MM.1S (cell line): ENCODE data around the gene RHOBTB1.

ENCODE experiments used
- DNase-seq: peaks from one replicate; pipeline ENCODE4 v3.0.0-alpha.2; 2015
- H2AFZ ChIP-seq: fragments of 300-600 bp; sonication (generic); 2 replicates; pipeline ENCODE4 v1.6.0; 2016; ENCODE audit warnings: antibody characterized with exemption, low read length
- H3F3A ChIP-seq: fragments of 300-600 bp; sonication (generic); 2 replicates; pipeline ENCODE4 v1.6.1; 2016; ENCODE audit warnings: mild to moderate bottlenecking, antibody characterized with exemption, low read length, moderate library complexity, mixed read lengths; ENCODE audit not compliant: insufficient read depth
- H3K27ac ChIP-seq: fragments of 300-600 bp; sonication (generic); 2 replicates; pipeline ENCODE4 v1.5.1; 2016; ENCODE audit warnings: mild to moderate bottlenecking, low read length
- H3K27me3 ChIP-seq: fragments of 300-600 bp; sonication (generic); replicated peaks from 2 replicates; pipeline ENCODE4 v1.6.0; 2016; ENCODE audit warnings: low read length; ENCODE audit not compliant: insufficient read depth
- H3K36me3 ChIP-seq: fragments of 300-600 bp; sonication (generic); replicated peaks from 2 replicates; pipeline ENCODE4 v1.6.1; 2016; ENCODE audit warnings: mild to moderate bottlenecking, low read length, mixed read lengths; ENCODE audit not compliant: insufficient read depth
- H3K4me1 ChIP-seq: fragments of 300-600 bp; sonication (generic); 2 replicates; pipeline ENCODE4 v1.6.1; 2016; ENCODE audit warnings: low read length, mixed read lengths
- H3K4me2 ChIP-seq: fragments of 300-600 bp; sonication (generic); 2 replicates; pipeline ENCODE4 v1.6.0; 2016; ENCODE audit warnings: low read depth, low read length
- H3K4me3 ChIP-seq: fragments of 300-600 bp; sonication (generic); 2 replicates; pipeline ENCODE4 v1.5.1; 2016; ENCODE audit warnings: low read length, mixed read lengths
- H3K79me2 ChIP-seq: fragments of 300-600 bp; sonication (generic); 2 replicates; pipeline ENCODE4 v1.6.1; 2016; ENCODE audit warnings: mixed run types, low read length, mixed read lengths
- H3K9ac ChIP-seq: fragments of 300-600 bp; sonication (generic); 2 replicates; pipeline ENCODE4 v1.6.1; 2016; ENCODE audit warnings: low read length, mixed read lengths
- H3K9me2 ChIP-seq: fragments of 300-600 bp; sonication (generic); replicated peaks from 2 replicates; pipeline ENCODE4 v1.6.1; 2016; ENCODE audit warnings: mild to moderate bottlenecking, low read length, mixed read lengths; ENCODE audit not compliant: insufficient read depth
- H3K9me3 ChIP-seq: fragments of 300-600 bp; sonication (generic); replicated peaks from 2 replicates; pipeline ENCODE4 v1.6.1; 2016; ENCODE audit warnings: mild to moderate bottlenecking, low read length, mixed read lengths; ENCODE audit not compliant: insufficient read depth
- H4K20me1 ChIP-seq: fragments of 300-600 bp; sonication (generic); 2 replicates; pipeline ENCODE4 v1.6.1; 2016; ENCODE audit warnings: mild to moderate bottlenecking, low read length, moderate library complexity, mixed read lengths; ENCODE audit not compliant: insufficient read depth
- CTCF ChIP-seq: fragments of 300-600 bp; sonication (generic); IDR thresholded peaks from 2 replicates; pipeline ENCODE4 v1.5.1; 2016; ENCODE audit warnings: antibody characterized with exemption, low read length, mixed read lengths
- EZH2 ChIP-seq: fragments of 300-600 bp; sonication (generic); optimal IDR thresholded peaks from 2 replicates; pipeline ENCODE3; 2017; ENCODE audit warnings: low read depth, mild to moderate bottlenecking, antibody characterized with exemption, low read length, mixed read lengths
- EZH2phosphoT487 ChIP-seq: fragments of 300-600 bp; sonication (generic); IDR thresholded peaks from 2 replicates; pipeline ENCODE4 v1.6.1; 2018; ENCODE audit warnings: antibody characterized with exemption, low read length

RHOBTB1 gene

GRCh38 chr10:60968504-60968903, 24.5 kb upstream of the RHOBTB1 start:
- no peaks in the 10 kb centered on the region for H3K79me2 ChIP-seq
- no peaks in the 10 kb centered on the region for H4K20me1 ChIP-seq
- no peaks in the 10 kb centered on the region for H3K36me3 ChIP-seq
- no peaks in the 10 kb centered on the region for H3F3A ChIP-seq
- H3K4me2 ChIP-seq: no peak overlapping the region
- H3K9ac ChIP-seq: no peak overlapping the region
- H3K9me2 ChIP-seq: no peaks in the 10 kb centered on the region
- no peak for DNase-seq
- H3K9me3 ChIP-seq: no peaks in the 10 kb centered on the region
- no peak for TF ChIP-seq CTCF
- TF ChIP-seq EZH2phosphoT487: no peak
- TF ChIP-seq EZH2: no peak
- no peak overlapping the region for H2AFZ ChIP-seq
- H3K4me3 ChIP-seq: no peak overlapping the region
- H3K4me1 ChIP-seq: 0 out of 2 replicates have a peak, but pooled peaks cover 10% of the 10 kb centered on the region
- no peaks in the 10 kb centered on the region for H3K27me3 ChIP-seq
- no peak overlapping the region for H3K27ac ChIP-seq

GRCh38 chr10:60967854-60968484, 24.0 kb upstream of the RHOBTB1 start:
- no peak for DNase-seq
- Histone ChIP-seq H3K9me2 (no peaks in the 10 kb centered on the region), H2AFZ (no peak overlapping the region), H3K9ac (no peak overlapping the region), H4K20me1 (no peaks in the 10 kb centered on the region), H3K4me3 (no peak overlapping the region), H3F3A (no peaks in the 10 kb centered on the region), H3K9me3 (no peaks in the 10 kb centered on the region), H3K36me3 (no peaks in the 10 kb centered on the region), H3K4me2 (no peak overlapping the region), H3K4me1 (0 out of 2 replicates have a peak, but pooled peaks cover 14% of the 10 kb centered on the region), H3K79me2 (no peaks in the 10 kb centered on the region), H3K27ac (no peak overlapping the region), H3K27me3 (no peaks in the 10 kb centered on the region)
- no peak for TF ChIP-seq EZH2phosphoT487
- no peak for TF ChIP-seq EZH2
- TF ChIP-seq CTCF: no peak

- Histone ChIP-seq H3K9ac (no peak overlapping the region), H3K79me2 (no peaks in the 10 kb centered on the region), H4K20me1 (no peaks in the 10 kb centered on the region), H3K27me3 (no peaks in the 10 kb centered on the region), H2AFZ (no peak overlapping the region), H3K4me1 (0 out of 2 replicates have a peak, but pooled peaks cover 14% of the 10 kb centered on the region), H3K4me2 (no peak overlapping the region), H3K36me3 (no peaks in the 10 kb centered on the region), H3K4me3 (no peak overlapping the region), H3K9me2 (no peaks in the 10 kb centered on the region), H3F3A (no peaks in the 10 kb centered on the region), H3K27ac (no peak overlapping the region), H3K9me3 (no peaks in the 10 kb centered on the region)
- TF ChIP-seq CTCF: no peak
- TF ChIP-seq EZH2: no peak
- TF ChIP-seq EZH2phosphoT487: no peak
- DNase-seq: no peak
These were observed 23.3 kb upstream of the RHOBTB1 start for GRCh38 chr10:60967260-60967659.
